ENCODE results near the gene DNM2. TPM values are rescaled to one million over a fixed set of nuclear protein-coding genes. Genes with fewer than 3 reads are reported as not detected.

Gene DNM2
- total RNA-seq, 1 donor from 2014 or later = 102 TPM

- Histone ChIP-seq H3K36me3 (ENCODE audit: control insufficient read depth, insufficient read depth, low read length) (peaks cover 2% of the 10 kb centered on the region), H3K4me3 (ENCODE audit: low read depth, low read length) (no peak overlapping the region), H3K27me3 (ENCODE audit: control insufficient read depth, insufficient read depth, low read length) (no peaks in the 10 kb centered on the region)
- no peak for TF ChIP-seq CTCF (IDR thresholded peaks at IDR 0.05; ENCODE audit: insufficient read depth, low read length, poor library complexity, severe bottlenecking)
- DNase-seq (ENCODE audit: low read depth) = no peak
Measured at GRCh38 chr19:10748927-10749434, 31.1 kb downstream of the DNM2 start.

DNA sequence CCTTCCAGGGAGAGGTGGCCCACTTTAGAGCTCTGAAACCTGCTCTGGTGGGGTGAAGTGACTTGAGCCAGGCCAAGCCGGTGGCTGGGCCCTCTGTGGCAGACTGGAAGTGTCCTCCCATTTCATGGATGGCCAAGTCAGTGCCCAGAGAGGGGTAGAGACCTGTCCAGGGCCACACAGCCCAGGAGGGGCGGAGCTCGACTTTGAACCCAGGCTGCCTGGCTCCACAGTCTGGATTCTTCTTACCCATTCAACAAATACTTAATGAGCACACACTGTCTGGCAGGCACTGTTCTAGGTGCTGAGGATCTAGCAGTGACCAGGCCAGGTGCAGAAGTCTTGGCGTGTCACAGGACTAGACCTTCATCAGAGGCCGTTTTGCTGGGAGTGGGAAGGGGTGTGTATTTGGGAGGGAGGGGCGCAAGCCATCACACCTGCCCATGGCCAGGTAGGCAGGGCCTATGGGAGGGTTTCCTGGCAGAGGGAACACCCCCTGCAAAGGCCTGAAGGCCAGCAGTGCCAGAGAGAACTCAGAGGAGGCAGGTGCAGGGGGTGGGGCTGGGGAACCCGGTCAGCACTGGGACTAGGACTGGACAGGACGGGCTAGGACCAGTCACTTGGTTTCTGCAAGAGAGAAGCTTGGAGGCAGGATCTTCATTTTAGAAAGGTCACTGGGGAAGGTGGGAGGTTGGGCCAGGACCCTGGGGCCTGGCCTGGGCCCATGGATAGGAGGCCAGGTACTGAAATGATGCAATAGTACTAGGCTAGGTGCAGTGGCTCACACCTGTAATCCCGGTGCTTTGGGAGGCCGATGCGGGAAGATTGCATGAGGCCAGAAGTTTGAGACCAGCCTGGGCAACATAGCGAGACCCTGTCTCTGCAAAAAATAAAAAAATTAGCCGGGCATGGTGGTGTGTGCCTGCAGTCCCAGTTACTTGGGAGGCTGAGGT, 31.8 kb downstream of the DNM2 start:
- TF ChIP-seq CTCF (IDR thresholded peaks at IDR 0.05; ENCODE audit: insufficient read depth, low read length, poor library complexity, severe bottlenecking) = no peak
- Histone ChIP-seq H3K27me3 (ENCODE audit: control insufficient read depth, insufficient read depth, low read length) (no peaks in the 10 kb centered on the region), H3K4me3 (ENCODE audit: low read depth, low read length) (no peak overlapping the region), H3K36me3 (ENCODE audit: control insufficient read depth, insufficient read depth, low read length) (peaks cover 2% of the 10 kb centered on the region)
- DNase-seq (ENCODE audit: low read depth) = no peak

GRCh38 chr19:10751109-10751953, 33.5 kb downstream of the DNM2 start:
- H3K27me3 ChIP-seq (ENCODE audit: control insufficient read depth, insufficient read depth, low read length) = no peaks in the 10 kb centered on the region
- peaks cover 2% of the 10 kb centered on the region for H3K36me3 ChIP-seq (ENCODE audit: control insufficient read depth, insufficient read depth, low read length)
- H3K4me3 ChIP-seq (ENCODE audit: low read depth, low read length) = no peak overlapping the region
- no peak for DNase-seq (ENCODE audit: low read depth)
- TF ChIP-seq CTCF (IDR thresholded peaks at IDR 0.05; ENCODE audit: insufficient read depth, low read length, poor library complexity, severe bottlenecking) = no peak

DNA sequence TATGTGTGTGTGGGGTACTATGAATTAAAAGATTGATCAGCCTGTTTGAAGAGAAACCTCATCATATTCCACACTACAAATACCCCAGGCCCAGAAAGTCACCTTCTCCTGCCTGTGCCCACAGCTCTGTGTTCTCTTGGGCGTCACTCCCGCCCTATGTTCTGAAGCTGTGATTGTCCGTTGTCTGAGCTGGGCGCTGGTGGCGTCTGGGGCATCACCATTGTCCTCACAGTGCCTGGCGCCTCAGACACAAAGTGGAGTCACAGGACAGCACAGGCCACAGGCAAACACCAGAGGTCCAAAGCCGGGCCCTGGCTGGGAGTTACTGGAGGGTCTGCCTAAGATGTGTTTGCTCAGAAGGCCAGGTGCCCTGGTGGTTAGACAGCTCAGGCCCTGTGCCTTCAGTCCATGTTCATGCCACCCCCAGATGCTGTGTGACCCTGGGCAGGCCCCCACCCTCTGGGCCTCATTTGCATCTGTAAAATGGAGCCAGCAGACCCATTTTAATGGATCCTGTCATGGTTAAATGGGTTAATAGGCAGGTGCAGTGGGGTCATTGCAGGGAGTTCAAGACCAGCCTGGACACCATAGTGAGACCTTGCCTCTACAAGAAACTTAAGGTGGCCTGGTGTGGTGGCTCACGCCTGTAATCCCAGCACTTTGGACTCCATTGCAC, 34.5 kb downstream of the DNM2 start:
- H3K27me3 ChIP-seq (ENCODE audit: control insufficient read depth, insufficient read depth, low read length) = no peaks in the 10 kb centered on the region
- peaks cover 2% of the 10 kb centered on the region for H3K36me3 ChIP-seq (ENCODE audit: control insufficient read depth, insufficient read depth, low read length)
- TF ChIP-seq CTCF (IDR thresholded peaks at IDR 0.05; ENCODE audit: insufficient read depth, low read length, poor library complexity, severe bottlenecking) = no peak
- DNase-seq (ENCODE audit: low read depth) = no peak
- no peak overlapping the region for H3K4me3 ChIP-seq (ENCODE audit: low read depth, low read length)

GRCh38 chr19:10752913-10753704, 35.2 kb downstream of the DNM2 start:
- no peaks in the 10 kb centered on the region for H3K27me3 ChIP-seq (ENCODE audit: control insufficient read depth, insufficient read depth, low read length)
- peaks cover 2% of the 10 kb centered on the region for H3K36me3 ChIP-seq (ENCODE audit: control insufficient read depth, insufficient read depth, low read length)
- DNase-seq (ENCODE audit: low read depth) = no peak
- no peak for TF ChIP-seq CTCF (IDR thresholded peaks at IDR 0.05; ENCODE audit: insufficient read depth, low read length, poor library complexity, severe bottlenecking)
- H3K4me3 ChIP-seq (ENCODE audit: low read depth, low read length) = no peak overlapping the region

Measured in kidney epithelial cell (primary cell).